Measurements from ENCODE around the gene BBS9.

GRCh38 chr7:33354201-33354600, 224.8 kb downstream of the BBS9 start:
- TF ChIP-seq REST (IDR thresholded peaks at IDR 0.05; ENCODE audit: insufficient read depth in 1 of 2, low read depth in 2 of 2, low read length in 2 of 2) (no peak), POLR2AphosphoS5 (IDR thresholded peaks at IDR 0.05; ENCODE audit: low read depth, low read length) (no peak), TAF1 (IDR thresholded peaks at IDR 0.05; ENCODE audit: borderline replicate concordance, insufficient read depth, low read length) (no peak), FOXP2 (optimal IDR thresholded peaks at IDR 0.05; ENCODE audit: borderline replicate concordance, extremely low read depth, extremely low read length, insufficient read depth) (no peak), SIN3A (IDR thresholded peaks at IDR 0.05; ENCODE audit: borderline replicate concordance, insufficient read depth, low read length) (no peak)
